ENCODE results near the gene SURF4.

DNA sequence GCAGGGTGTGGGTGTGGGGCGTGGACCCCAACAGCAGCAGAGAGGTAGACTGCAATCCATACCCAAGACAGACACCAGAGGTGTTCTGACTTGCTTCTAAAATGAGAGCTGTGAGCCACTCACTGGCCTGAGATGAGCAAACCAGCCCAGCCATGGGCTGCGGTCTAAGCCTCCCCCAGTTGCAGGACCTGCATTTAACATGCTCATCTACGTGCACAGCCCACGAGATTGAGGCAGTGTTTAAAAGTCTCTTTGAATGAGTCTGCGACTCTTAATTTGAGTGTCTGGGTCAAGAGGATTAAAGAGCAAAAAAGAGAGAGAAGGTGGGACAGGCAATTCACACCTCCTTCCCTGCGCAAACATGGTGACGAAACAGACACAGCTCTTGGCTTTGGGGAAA, 5.9 kb downstream of the SURF4 start:
- TF ChIP-seq, protein P1, sequence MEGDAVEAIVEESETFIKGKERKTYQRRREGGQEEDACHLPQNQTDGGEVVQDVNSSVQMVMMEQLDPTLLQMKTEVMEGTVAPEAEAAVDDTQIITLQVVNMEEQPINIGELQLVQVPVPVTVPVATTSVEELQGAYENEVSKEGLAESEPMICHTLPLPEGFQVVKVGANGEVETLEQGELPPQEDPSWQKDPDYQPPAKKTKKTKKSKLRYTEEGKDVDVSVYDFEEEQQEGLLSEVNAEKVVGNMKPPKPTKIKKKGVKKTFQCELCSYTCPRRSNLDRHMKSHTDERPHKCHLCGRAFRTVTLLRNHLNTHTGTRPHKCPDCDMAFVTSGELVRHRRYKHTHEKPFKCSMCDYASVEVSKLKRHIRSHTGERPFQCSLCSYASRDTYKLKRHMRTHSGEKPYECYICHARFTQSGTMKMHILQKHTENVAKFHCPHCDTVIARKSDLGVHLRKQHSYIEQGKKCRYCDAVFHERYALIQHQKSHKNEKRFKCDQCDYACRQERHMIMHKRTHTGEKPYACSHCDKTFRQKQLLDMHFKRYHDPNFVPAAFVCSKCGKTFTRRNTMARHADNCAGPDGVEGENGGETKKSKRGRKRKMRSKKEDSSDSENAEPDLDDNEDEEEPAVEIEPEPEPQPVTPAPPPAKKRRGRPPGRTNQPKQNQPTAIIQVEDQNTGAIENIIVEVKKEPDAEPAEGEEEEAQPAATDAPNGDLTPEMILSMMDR (IDR thresholded peaks at IDR 0.05; ENCODE audit: poor library complexity): no peak
- no peak for TF ChIP-seq EZH2phosphoT487 (IDR thresholded peaks at IDR 0.05; ENCODE audit: low read depth, severe bottlenecking, unreplicated experiment)
- TF ChIP-seq EZH2 (IDR thresholded peaks at IDR 0.05; ENCODE audit: borderline replicate concordance): no peak

Data from hepatocyte (in vitro differentiated cells).